Measurements from ENCODE around the gene SLC41A2. TPM values are rescaled to one million over a fixed set of nuclear protein-coding genes. Genes with fewer than 3 reads are reported as not detected.

The SLC41A2 gene
- total and polyA plus RNA-seq, 2 of the 4 experiments (the other 2 are of a cell fraction): 1.5 to 6.8 TPM

DNA sequence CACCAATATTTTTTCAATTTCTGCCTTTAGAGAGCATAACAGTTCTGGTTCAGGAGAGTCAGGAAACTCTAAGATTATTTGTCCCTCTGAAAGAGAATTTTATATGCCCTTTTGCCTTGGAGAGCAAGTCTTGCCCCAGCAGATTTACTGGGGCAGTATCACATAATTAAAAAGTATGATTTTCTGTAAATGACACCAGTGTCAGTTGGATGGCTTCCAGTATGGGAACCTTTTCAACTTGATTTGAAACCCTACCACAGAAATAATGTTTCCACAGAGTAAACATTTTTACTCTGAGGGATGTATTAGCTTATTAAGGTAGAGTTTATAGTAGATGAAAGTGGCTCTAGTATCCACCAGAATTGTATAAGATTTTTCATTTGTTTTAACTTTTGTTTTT is 43.4 kb upstream of the SLC41A2 start:
- Histone ChIP-seq H4K20me1 (ENCODE audit: insufficient read depth, low read length) (no peaks in the 10 kb centered on the region), H3K56ac (ENCODE audit: extremely low read depth, insufficient read depth, low read length) (no peak overlapping the region), H3K14ac (replicated peaks; ENCODE audit: low read depth, low read length) (no peak overlapping the region), H3K36me3 (ENCODE audit: control insufficient read depth, insufficient read depth, low read length) (peaks cover 15% of the 10 kb centered on the region), H2AK5ac (ENCODE audit: low read depth, low read length) (no peak overlapping the region), H2BK15ac (ENCODE audit: low read depth, low read length) (no peak overlapping the region), H3K9ac (ENCODE audit: low read depth, low read length) (no peak overlapping the region), H3K4me3 (ENCODE audit: insufficient read depth, low read depth, low read length) (no peak overlapping the region), H3K4me2 (ENCODE audit: low read depth, low read length) (no peak overlapping the region), H2BK20ac (ENCODE audit: low read depth, low read length) (no peak overlapping the region), H3K18ac (ENCODE audit: low read depth, low read length) (no peak overlapping the region), H3K9me3 (ENCODE audit: control insufficient read depth, insufficient read depth, low read length) (no peaks in the 10 kb centered on the region), H2AFZ (replicated peaks; ENCODE audit: low read length, poor library complexity) (no peak overlapping the region), H4K91ac (ENCODE audit: insufficient read depth, low read depth, low read length) (no peak overlapping the region), H4K8ac (ENCODE audit: low read depth in 2 of 2, low read length in 2 of 2) (no peak overlapping the region), H3K4me1 (ENCODE audit: control insufficient read depth, insufficient read depth, low read length) (no peaks in the 10 kb centered on the region), H3K9me1 (ENCODE audit: insufficient read depth, low read length) (peaks cover 6% of the 10 kb centered on the region; the same call in 1 of the 2 replicates), H3K27ac (ENCODE audit: insufficient read depth, low read length) (no peak overlapping the region), H2BK5ac (ENCODE audit: low read depth, low read length, poor library complexity, severe bottlenecking) (no peak overlapping the region), H3K79me1 (ENCODE audit: low read depth in 1 of 2, low read length in 2 of 2) (peaks cover 0 to 4% of the 10 kb centered on the region in 2 experiments; a peak in 1 of 4 replicates), H2BK120ac (ENCODE audit: low read depth, low read length) (no peak overlapping the region), H4K5ac (ENCODE audit: low read depth, low read length) (no peak overlapping the region), H3K4ac (ENCODE audit: low read depth, low read length) (no peak overlapping the region), H3K27me3 (ENCODE audit: control insufficient read depth, insufficient read depth, low read length) (no peaks in the 10 kb centered on the region), H2AK9ac (replicated peaks; ENCODE audit: low read depth, low read length, poor library complexity) (no peak overlapping the region), H3K23ac (ENCODE audit: low read depth, low read length) (no peak overlapping the region)
- intact Hi-C loops (cut with micrococcal nuclease): no loop called here
- TF ChIP-seq RCOR1 (IDR thresholded peaks at IDR 0.05; ENCODE audit: insufficient replicate concordance, low read length) (no peak), POLR2A (IDR thresholded peaks at IDR 0.05; ENCODE audit: low read depth, low read length) (no peak), MAZ (IDR thresholded peaks at IDR 0.05; ENCODE audit: borderline replicate concordance, low read depth, low read length) (no peak), RAD21 (IDR thresholded peaks at IDR 0.05; ENCODE audit: low read length) (no peak)
- TF ChIP-seq, protein P1, sequence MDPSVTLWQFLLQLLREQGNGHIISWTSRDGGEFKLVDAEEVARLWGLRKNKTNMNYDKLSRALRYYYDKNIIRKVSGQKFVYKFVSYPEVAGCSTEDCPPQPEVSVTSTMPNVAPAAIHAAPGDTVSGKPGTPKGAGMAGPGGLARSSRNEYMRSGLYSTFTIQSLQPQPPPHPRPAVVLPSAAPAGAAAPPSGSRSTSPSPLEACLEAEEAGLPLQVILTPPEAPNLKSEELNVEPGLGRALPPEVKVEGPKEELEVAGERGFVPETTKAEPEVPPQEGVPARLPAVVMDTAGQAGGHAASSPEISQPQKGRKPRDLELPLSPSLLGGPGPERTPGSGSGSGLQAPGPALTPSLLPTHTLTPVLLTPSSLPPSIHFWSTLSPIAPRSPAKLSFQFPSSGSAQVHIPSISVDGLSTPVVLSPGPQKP (IDR thresholded peaks at IDR 0.05; ENCODE audit: borderline replicate concordance, low read depth, low read length): no peak
- TF ChIP-seq, protein P2, sequence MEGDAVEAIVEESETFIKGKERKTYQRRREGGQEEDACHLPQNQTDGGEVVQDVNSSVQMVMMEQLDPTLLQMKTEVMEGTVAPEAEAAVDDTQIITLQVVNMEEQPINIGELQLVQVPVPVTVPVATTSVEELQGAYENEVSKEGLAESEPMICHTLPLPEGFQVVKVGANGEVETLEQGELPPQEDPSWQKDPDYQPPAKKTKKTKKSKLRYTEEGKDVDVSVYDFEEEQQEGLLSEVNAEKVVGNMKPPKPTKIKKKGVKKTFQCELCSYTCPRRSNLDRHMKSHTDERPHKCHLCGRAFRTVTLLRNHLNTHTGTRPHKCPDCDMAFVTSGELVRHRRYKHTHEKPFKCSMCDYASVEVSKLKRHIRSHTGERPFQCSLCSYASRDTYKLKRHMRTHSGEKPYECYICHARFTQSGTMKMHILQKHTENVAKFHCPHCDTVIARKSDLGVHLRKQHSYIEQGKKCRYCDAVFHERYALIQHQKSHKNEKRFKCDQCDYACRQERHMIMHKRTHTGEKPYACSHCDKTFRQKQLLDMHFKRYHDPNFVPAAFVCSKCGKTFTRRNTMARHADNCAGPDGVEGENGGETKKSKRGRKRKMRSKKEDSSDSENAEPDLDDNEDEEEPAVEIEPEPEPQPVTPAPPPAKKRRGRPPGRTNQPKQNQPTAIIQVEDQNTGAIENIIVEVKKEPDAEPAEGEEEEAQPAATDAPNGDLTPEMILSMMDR (conservative IDR thresholded peaks at IDR 0.05; ENCODE audit: low read depth, low read length): no peak
- dilution Hi-C loops (cut with HindIII; ENCODE audit: low sequenced_read_pairs, unreplicated experiment): no loop called here
- in situ Hi-C loops (cut with MboI; ENCODE audit: low sequenced_read_pairs): no loop called here
- DNase-seq (no peak), ATAC-seq (ENCODE audit: low read depth) (no peak)
- no TSS peak for BruUV-seq (replicated peaks)
- POLR2A ChIA-PET (ENCODE audit: unreplicated experiment): no interaction called here
- CTCF ChIA-PET: interaction anchor here (1.3 kb wide), 1 partner anchor 20 kb away, joined by 3 read pairs; no protein-coding TSS in a partner anchor
